Peyer's patch (tissue), 4 donors: Measurements from ENCODE around the gene MEGF8.

ENCODE experiments used
- CTCF ChIP-seq, 6 experiments: fragments of 450-650 bp in 4 of 6; fragments of 200-600 bp in 2 of 6; sonication (generic) in 1 of 6; IDR thresholded peaks; one replicate each; pipeline ENCODE4 v1.5.1; 2017 to 2019; ENCODE audit warnings: antibody characterized with exemption in 6 of 6, mild to moderate bottlenecking in 3 of 6, moderate library complexity in 1 of 6
- POLR2A ChIP-seq, 2 donors: fragments of 450-650 bp; IDR thresholded peaks; one replicate each; pipeline ENCODE4 v1.5.1; 2017; ENCODE audit warnings: antibody characterized with exemption in 2 of 2, mild to moderate bottlenecking in 2 of 2, moderate library complexity in 2 of 2

- TF ChIP-seq CTCF (IDR thresholded peaks at IDR 0.05) (no peak), POLR2A (IDR thresholded peaks at IDR 0.05) (no peak)
Measured at GRCh38 chr19:42411581-42412178, 86.2 kb downstream of the MEGF8 start.
